WERI-Rb-1 (cell line): ENCODE results near the gene SLC25A21.

ENCODE experiments used
- DNase-seq: peaks from one replicate; pipeline ENCODE4 v3.0.0-alpha.2; 2020
- H3K27ac ChIP-seq: fragments of 250-450 bp; sonication (Bioruptor Pico); 2 replicates; pipeline ENCODE4 v1.5.1; 2020; ENCODE audit warnings: mild to moderate bottlenecking, moderate library complexity
- H3K27me3 ChIP-seq: fragments of 250-450 bp; sonication (Bioruptor Pico); 2 replicates; pipeline ENCODE4 v1.5.1; 2021; ENCODE audit warnings: mild to moderate bottlenecking, low read depth, moderate library complexity; ENCODE audit not compliant: insufficient read depth, severe bottlenecking
- H3K36me3 ChIP-seq: fragments of 250-450 bp; sonication (Bioruptor Pico); 2 replicates; pipeline ENCODE4 v1.5.1; 2020; ENCODE audit warnings: mild to moderate bottlenecking, moderate library complexity
- H3K4me3 ChIP-seq: 2 replicates; pipeline ENCODE4 v1.5.1; 2011; ENCODE audit warnings: low read depth, mild to moderate bottlenecking, control low read depth, low read length
- H3K9me3 ChIP-seq: fragments of 250-450 bp; sonication (Bioruptor Pico); 2 replicates; pipeline ENCODE4 v1.5.1; 2021; ENCODE audit warnings: mild to moderate bottlenecking, moderate library complexity; ENCODE audit not compliant: severe bottlenecking
- CTCF ChIP-seq: IDR thresholded peaks from 2 replicates; pipeline ENCODE4 v1.5.1; 2011; ENCODE audit warnings: low read depth, mild to moderate bottlenecking, control low read depth, inconsistent platforms, low read length

Gene SLC25A21

GRCh38 chr14:37142835-37143401, 29.5 kb downstream of the SLC25A21 start:
- Histone ChIP-seq H3K27ac (no peak overlapping the region), H3K36me3 (no peaks in the 10 kb centered on the region), H3K27me3 (peaks cover 34% of the 10 kb centered on the region), H3K9me3 (no peaks in the 10 kb centered on the region), H3K4me3 (no peak overlapping the region)
- DNase-seq: no peak
- no peak for TF ChIP-seq CTCF

GRCh38 chr14:37140176-37140575, 32.2 kb downstream of the SLC25A21 start:
- H3K36me3 ChIP-seq: no peaks in the 10 kb centered on the region
- DNase-seq: no peak
- no peak overlapping the region for H3K27ac ChIP-seq
- H3K4me3 ChIP-seq: no peak overlapping the region
- H3K9me3 ChIP-seq: no peaks in the 10 kb centered on the region
- peaks cover 45% of the 10 kb centered on the region for H3K27me3 ChIP-seq
- no peak for TF ChIP-seq CTCF

GRCh38 chr14:37139710-37140109, 32.7 kb downstream of the SLC25A21 start:
- peaks cover 45% of the 10 kb centered on the region for H3K27me3 ChIP-seq
- H3K36me3 ChIP-seq: no peaks in the 10 kb centered on the region
- H3K4me3 ChIP-seq: no peak overlapping the region
- H3K27ac ChIP-seq: no peak overlapping the region
- no peak for DNase-seq
- TF ChIP-seq CTCF: no peak
- no peaks in the 10 kb centered on the region for H3K9me3 ChIP-seq

GRCh38 chr14:37138898-37139297, 33.5 kb downstream of the SLC25A21 start:
- Histone ChIP-seq H3K27me3 (peaks cover 46% of the 10 kb centered on the region), H3K4me3 (no peak overlapping the region), H3K36me3 (no peaks in the 10 kb centered on the region), H3K9me3 (no peaks in the 10 kb centered on the region), H3K27ac (no peak overlapping the region)
- DNase-seq: no peak
- TF ChIP-seq CTCF: no peak

- H3K27me3 ChIP-seq: peaks cover 43% of the 10 kb centered on the region
- H3K4me3 ChIP-seq: no peak overlapping the region
- no peak for TF ChIP-seq CTCF
- DNase-seq: no peak
- H3K27ac ChIP-seq: no peak overlapping the region
- H3K36me3 ChIP-seq: no peaks in the 10 kb centered on the region
- no peaks in the 10 kb centered on the region for H3K9me3 ChIP-seq
Observed at GRCh38 chr14:37133284-37133913, 39.0 kb downstream of the SLC25A21 start.

- Histone ChIP-seq H3K27ac (no peak overlapping the region), H3K36me3 (no peaks in the 10 kb centered on the region), H3K27me3 (peaks cover 51% of the 10 kb centered on the region), H3K4me3 (no peak overlapping the region), H3K9me3 (no peaks in the 10 kb centered on the region)
- no peak for TF ChIP-seq CTCF
- no peak for DNase-seq
Observed at GRCh38 chr14:37131205-37131604, 41.2 kb downstream of the SLC25A21 start.
